A549 treated with Hydrocortisone at 1 μM for 4 hours (cell line): Measurements from ENCODE around the gene CDH24. TPM values are rescaled to one million over a fixed set of nuclear protein-coding genes. Genes with fewer than 3 reads are reported as not detected.

Source experiments
- total RNA-seq: library from RNA; stranded (reverse); fragments of 200-300 nt; extraction: Qiagen RNA extraction; gene quantifications from 5 replicates; pipeline ENCODE4 v1.2.3, GENCODE V29; 2022

Gene CDH24
- 3.2 to 4.5 TPM (median 4.3 TPM) in 5 replicates for total RNA-seq

GRCh38 chr14:23056956-23057756, at the start of gene CDH24:
CDH24 (minus strand) TSS chr14:23057520; CDS start chr14:23055733, 1,787 bp downstream.

DNA sequence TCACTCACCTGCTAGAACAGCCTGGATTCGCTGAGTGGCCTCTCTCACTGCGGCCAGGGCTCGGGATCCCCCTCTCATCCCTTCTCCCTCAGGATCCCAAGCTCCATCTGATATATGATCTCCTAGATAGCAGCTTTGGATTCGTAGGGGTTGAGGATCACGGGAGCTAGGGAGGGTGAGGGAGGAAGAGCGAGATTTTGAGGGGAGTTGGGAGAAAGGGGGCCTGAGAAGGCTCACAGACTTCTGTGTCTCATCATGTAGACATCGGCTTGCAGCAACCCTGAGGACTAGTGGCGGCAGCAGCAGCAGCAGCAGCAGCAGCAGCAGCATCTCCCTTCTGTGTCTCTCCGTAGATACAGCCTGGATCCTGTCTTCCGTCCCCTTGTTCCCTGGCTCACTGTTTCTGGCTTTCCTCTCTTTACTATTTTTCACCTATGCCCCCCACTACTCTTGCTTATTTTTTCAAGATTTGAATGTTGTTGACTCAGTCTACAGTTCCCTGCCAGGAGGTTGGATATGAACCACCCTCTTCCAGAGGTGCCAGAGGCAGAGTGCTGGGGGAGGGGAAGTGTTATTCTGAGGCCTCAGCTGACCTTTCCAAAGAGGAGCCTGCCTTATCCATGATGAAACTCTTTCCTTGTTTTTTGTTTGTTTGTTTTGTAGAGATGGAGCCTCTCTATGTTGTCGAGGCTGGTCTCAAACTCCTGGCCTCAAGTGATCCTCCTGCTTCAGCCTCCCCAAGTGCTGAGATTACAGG, 47.4 kb upstream of the CDH24 start, which contains the start of gene CIROP:
Gene CIROP, minus strand, starts transcription at position 399 of the 757 bp plus-strand sequence. Its CDS starts 69 bp downstream, at position 330.

GRCh38 chr14:23095196-23096108, 38.1 kb upstream of the CDH24 start, which contains the start of gene C14orf119:
C14orf119 (plus strand) TSS chr14:23095505; CDS start chr14:23097659, 2,154 bp downstream.

GRCh38 chr14:23094666-23095195, 37.4 kb upstream of the CDH24 start, which contains the start of gene ACIN1:
ACIN1 (minus strand) TSS chr14:23095136; CDS start chr14:23095112, 24 bp downstream.

GRCh38 chr14:23042162-23042965, 15.0 kb downstream of the CDH24 start, which contains the start of gene PSMB11:
PSMB11 (plus strand) TSS chr14:23042212; CDS start chr14:23042226, 14 bp downstream.

GRCh38 chr14:23034498-23035302, 22.6 kb downstream of the CDH24 start, which contains the start of gene PSMB5:
PSMB5 (minus strand) TSS chr14:23034900; CDS start chr14:23034881, 19 bp downstream.

GRCh38 chr14:23009939-23010726, 47.2 kb downstream of the CDH24 start, which contains the start of gene C14orf93:
C14orf93 (minus strand) TSS chr14:23010143; CDS start chr14:22999023, 11,120 bp downstream.

Other genes starting within 250 kb of the CDH24 start
- 20.6 to 31.9 TPM (median 22.2 TPM) in 5 replicates for gene SLC7A7, start 242.1 kb downstream of the CDH24 start, total RNA-seq
- 98.8 to 218 TPM (median 198 TPM) in 5 replicates for gene MRPL52, start 227.6 kb downstream of the CDH24 start, total RNA-seq
- 0.41 to 0.78 TPM (median 0.66 TPM) in 5 replicates for gene MMP14, start 220.9 kb downstream of the CDH24 start, total RNA-seq
- gene LRP10, start 185.8 kb downstream of the CDH24 start, total RNA-seq: 70.9 to 81.1 TPM (median 78.0 TPM) in 5 replicates
- gene REM2, start 174.3 kb downstream of the CDH24 start, total RNA-seq: 0.30 to 0.46 TPM (median 0.36 TPM) in 5 replicates
- gene RBM23, start 138.4 kb downstream of the CDH24 start, total RNA-seq: 55.9 to 63.4 TPM (median 58.8 TPM) in 5 replicates
- 91.3 to 119 TPM (median 103 TPM) in 5 replicates for gene PRMT5, start 128.1 kb downstream of the CDH24 start, total RNA-seq
- gene HAUS4, start 100.4 kb downstream of the CDH24 start, total RNA-seq: 35.5 to 36.9 TPM (median 35.9 TPM) in 5 replicates
- 31.9 to 40.6 TPM (median 34.4 TPM) in 5 replicates for gene AJUBA, start 75.0 kb downstream of the CDH24 start, total RNA-seq
- 2.4 to 3.7 TPM (median 3.0 TPM) in 5 replicates for gene C14orf93, start 47.4 kb downstream of the CDH24 start, total RNA-seq
- gene PSMB5, start 22.6 kb downstream of the CDH24 start, total RNA-seq: 290 to 318 TPM (median 311 TPM) in 5 replicates
- gene PSMB11, start 15.3 kb downstream of the CDH24 start, total RNA-seq: not detected in 5 replicates
- 86.3 to 111 TPM (median 88.9 TPM) in 5 replicates for gene ACIN1, start 37.6 kb upstream of the CDH24 start, total RNA-seq
- 71.4 to 102 TPM (median 99.5 TPM) in 5 replicates for gene C14orf119, start 38.0 kb upstream of the CDH24 start, total RNA-seq
- not detected in 5 replicates for gene CIROP, start 47.5 kb upstream of the CDH24 start, total RNA-seq
- 0.07 to 0.08 TPM in 2 of 5 replicates, not detected in the others for gene CEBPE, start 61.7 kb upstream of the CDH24 start, total RNA-seq
- 1.7 to 3.5 TPM (median 1.8 TPM) in 5 replicates for gene SLC7A8, start 126.1 kb upstream of the CDH24 start, total RNA-seq
- not detected in 5 replicates for gene RNF212B, start 180.4 kb upstream of the CDH24 start, total RNA-seq
- gene HOMEZ, start 228.6 kb upstream of the CDH24 start, total RNA-seq: 6.5 to 8.9 TPM (median 8.5 TPM) in 5 replicates
- 3.3 to 3.9 TPM (median 3.4 TPM) in 5 replicates for gene PPP1R3E, start 245.3 kb upstream of the CDH24 start, total RNA-seq
- gene BCL2L2, start 249.3 kb upstream of the CDH24 start, total RNA-seq: 15.8 to 21.2 TPM (median 18.0 TPM) in 5 replicates